OCI-LY1 (cell line): ENCODE measurements around the gene MGME1.
A peak's percentile ranks its signal among the peaks of the same experiment; 100 is the strongest.

Source experiments
- H2AFZ ChIP-seq: fragments of 200-600 bp; sonication (generic), shearing (Covaris generic); 2 replicates; pipeline ENCODE4 v1.6.0; 2014; ENCODE audit warnings: antibody characterized with exemption, mild to moderate bottlenecking, low read length
- H3F3A ChIP-seq: fragments of 200-600 bp; sonication (generic), shearing (Covaris generic); 2 replicates; pipeline ENCODE4 v1.6.0; 2014; ENCODE audit warnings: mild to moderate bottlenecking, antibody characterized with exemption, low read length, moderate library complexity; ENCODE audit not compliant: insufficient read depth
- H3K27ac ChIP-seq: fragments of 200-600 bp; sonication (generic); 2 replicates; pipeline ENCODE4 v1.5.1; 2014; ENCODE audit warnings: low read length, mixed run types, mild to moderate bottlenecking, low read depth; ENCODE audit not compliant: poor library complexity, severe bottlenecking
- H3K27me3 ChIP-seq: fragments of 200-600 bp; sonication (generic); 2 replicates; pipeline ENCODE4 v1.6.0; 2014; ENCODE audit warnings: antibody characterized with exemption, mild to moderate bottlenecking, low read length, moderate library complexity; ENCODE audit not compliant: insufficient read depth
- H3K36me3 ChIP-seq: fragments of 200-600 bp; sonication (generic); 2 replicates; pipeline ENCODE4 v1.6.1; 2014; ENCODE audit warnings: mild to moderate bottlenecking, antibody characterized with exemption, low read length, moderate library complexity, mixed read lengths; ENCODE audit not compliant: insufficient read depth
- H3K4me1 ChIP-seq: fragments of 200-600 bp; sonication (generic); 2 replicates; pipeline ENCODE4 v1.5.1; 2014; ENCODE audit warnings: mild to moderate bottlenecking, low read length, moderate library complexity; ENCODE audit not compliant: insufficient read depth, severe bottlenecking
- H3K4me2 ChIP-seq: fragments of 200-600 bp; sonication (generic), shearing (Covaris generic); 2 replicates; pipeline ENCODE4 v1.6.1; 2014; ENCODE audit warnings: low read length
- H3K4me3 ChIP-seq: fragments of 200-600 bp; sonication (generic); 2 replicates; pipeline ENCODE4 v1.5.1; 2014; ENCODE audit warnings: low read length, low read depth, mild to moderate bottlenecking, mixed read lengths; ENCODE audit not compliant: poor library complexity, severe bottlenecking
- H3K79me2 ChIP-seq: fragments of 200-600 bp; shearing (Covaris generic); 2 replicates; pipeline ENCODE4 v1.6.1; 2016; ENCODE audit warnings: mixed run types, low read length, mixed read lengths; ENCODE audit not compliant: insufficient read depth
- H3K9ac ChIP-seq: fragments of 200-600 bp; sonication (generic), shearing (Covaris generic); 2 replicates; pipeline ENCODE4 v1.6.1; 2014; ENCODE audit warnings: mild to moderate bottlenecking, low read length, mixed read lengths
- H3K9me2 ChIP-seq: fragments of 200-600 bp; sonication (generic), shearing (Covaris generic); 2 replicates; pipeline ENCODE4 v1.6.1; 2014; ENCODE audit warnings: low read depth, mild to moderate bottlenecking, low read length, mixed read lengths
- H3K9me3 ChIP-seq: fragments of 200-600 bp; shearing (Covaris generic); 2 replicates; pipeline ENCODE4 v1.6.1; 2014; ENCODE audit warnings: low read length, mixed read lengths
- H4K20me1 ChIP-seq: fragments of 200-600 bp; sonication (generic), shearing (Covaris generic); 2 replicates; pipeline ENCODE4 v1.6.0; 2016; ENCODE audit warnings: mild to moderate bottlenecking, low read length; ENCODE audit not compliant: insufficient read depth
- CTCF ChIP-seq: fragments of 200-600 bp; sonication (generic), shearing (Covaris generic); IDR thresholded peaks from 2 replicates; pipeline ENCODE4 v1.5.1; 2017; ENCODE audit warnings: mild to moderate bottlenecking, antibody characterized with exemption, low read length, moderate library complexity, mixed read lengths
- EZH2 ChIP-seq: fragments of 200-600 bp; sonication (generic), shearing (Covaris generic); IDR thresholded peaks from 2 replicates; pipeline ENCODE4 v1.8.0; 2017; ENCODE audit warnings: borderline replicate concordance, mixed run types, mild to moderate bottlenecking, antibody characterized with exemption, low read length, moderate library complexity, mixed read lengths

Gene MGME1

GRCh38 chr20:17966432-17967310, 2.1 kb upstream of the MGME1 start:
- H3K27me3 ChIP-seq, result no peaks in the 10 kb centered on the region
- H3K9ac ChIP-seq, result peak overlapping the region; percentile 100
- H3F3A ChIP-seq, result 0 out of 2 replicates have a peak, but pooled peaks cover 3% of the 10 kb centered on the region
- H4K20me1 ChIP-seq, result peaks cover 6% of the 10 kb centered on the region
- H3K4me2 ChIP-seq, result peak overlapping the region; percentile 98
- H3K9me3 ChIP-seq, result no peaks in the 10 kb centered on the region
- peaks cover 60% of the 10 kb centered on the region for H3K4me1 ChIP-seq
- peak; percentile 27; the same call in 1 of the 2 replicates for TF ChIP-seq CTCF
- TF ChIP-seq EZH2, result no peak
- H3K9me2 ChIP-seq, result no peaks in the 10 kb centered on the region
- peak overlapping the region; percentile 98 for H3K27ac ChIP-seq
- peaks cover 83% of the 10 kb centered on the region for H3K36me3 ChIP-seq
- H3K4me3 ChIP-seq, result peak overlapping the region; percentile 98
- peaks cover 92% of the 10 kb centered on the region for H3K79me2 ChIP-seq
- H2AFZ ChIP-seq, result no peak overlapping the region

GRCh38 chr20:17967521-17968365, 1.1 kb upstream of the MGME1 start:
- no peaks in the 10 kb centered on the region for H3K9me2 ChIP-seq
- H3K27me3 ChIP-seq, result no peaks in the 10 kb centered on the region
- peaks cover 6% of the 10 kb centered on the region for H4K20me1 ChIP-seq
- H3K79me2 ChIP-seq, result peaks cover 92% of the 10 kb centered on the region
- H3K36me3 ChIP-seq, result peaks cover 76% of the 10 kb centered on the region
- H3K9ac ChIP-seq, result peak overlapping the region; percentile 100
- peak overlapping the region; percentile 98 for H3K27ac ChIP-seq
- 0 out of 2 replicates have a peak, but pooled peaks cover 3% of the 10 kb centered on the region for H3F3A ChIP-seq
- H3K9me3 ChIP-seq, result no peaks in the 10 kb centered on the region
- no peak for TF ChIP-seq EZH2
- no peak for TF ChIP-seq CTCF
- H2AFZ ChIP-seq, result no peak overlapping the region
- H3K4me3 ChIP-seq, result peak overlapping the region; percentile 98
- H3K4me1 ChIP-seq, result peaks cover 60% of the 10 kb centered on the region
- peak overlapping the region; percentile 98 for H3K4me2 ChIP-seq

- Histone ChIP-seq H3K27me3 (no peaks in the 10 kb centered on the region), H3K4me1 (peaks cover 60% of the 10 kb centered on the region), H3K4me3 (peak overlapping the region; percentile 98), H3F3A (0 out of 2 replicates have a peak, but pooled peaks cover 3% of the 10 kb centered on the region), H3K79me2 (peaks cover 91% of the 10 kb centered on the region), H3K9me3 (no peaks in the 10 kb centered on the region), H3K9me2 (no peaks in the 10 kb centered on the region), H3K27ac (peak overlapping the region; percentile 98), H3K36me3 (peaks cover 59% of the 10 kb centered on the region), H3K4me2 (peak overlapping the region; percentile 81), H2AFZ (no peak overlapping the region), H3K9ac (peak overlapping the region; percentile 100), H4K20me1 (0 out of 2 replicates have a peak, but pooled peaks cover 2% of the 10 kb centered on the region)
- no peak for TF ChIP-seq EZH2
- 0 out of 2 replicates have a peak, but pooled peaks have one; percentile 14 for TF ChIP-seq CTCF
Measured at GRCh38 chr20:17969278-17969883, 563 bp downstream of the MGME1 start.
